Iris pigment epithelial cell (primary cell): ENCODE measurements around the gene MXI1.
A peak's percentile ranks its signal among the peaks of the same experiment; 100 is the strongest.

Experiments
- DNase-seq: peaks from one replicate; pipeline ENCODE4 v3.0.0-alpha.2; 2011; ENCODE audit warnings: low read depth

The MXI1 gene

GRCh38 chr10:110215286-110216170 lies 8.1 kb downstream of the MXI1 start:
- DNase-seq, result no peak

- DNase-seq, result no peak
Observed at GRCh38 chr10:110216240-110216639, 8.8 kb downstream of the MXI1 start.

GRCh38 chr10:110216942-110217661 lies 9.7 kb downstream of the MXI1 start:
- no peak for DNase-seq

GRCh38 chr10:110217662-110218008 lies 10.2 kb downstream of the MXI1 start:
- no peak for DNase-seq

GRCh38 chr10:110218632-110219031 lies 11.2 kb downstream of the MXI1 start:
- no peak for DNase-seq

- no peak for DNase-seq
Observed at GRCh38 chr10:110219884-110220283, 12.5 kb downstream of the MXI1 start.

GRCh38 chr10:110220398-110220797 lies 13.0 kb downstream of the MXI1 start:
- no peak for DNase-seq

GRCh38 chr10:110221044-110221720 lies 13.8 kb downstream of the MXI1 start:
- no peak for DNase-seq

- DNase-seq, result peak; percentile 95
Observed at GRCh38 chr10:110221721-110222261, 14.4 kb downstream of the MXI1 start.

- DNase-seq, result no peak
Observed at GRCh38 chr10:110222641-110223297, 15.4 kb downstream of the MXI1 start.

- DNase-seq, result no peak
Observed at GRCh38 chr10:110223298-110223925, 16.0 kb downstream of the MXI1 start.

- DNase-seq, result no peak
Observed at GRCh38 chr10:110224992-110225391, 17.6 kb downstream of the MXI1 start.

- no peak for DNase-seq
Observed at GRCh38 chr10:110225441-110225755, 18.0 kb downstream of the MXI1 start.

- peak; percentile 94 for DNase-seq
Observed at GRCh38 chr10:110225756-110226542, 18.5 kb downstream of the MXI1 start.

- DNase-seq, result peak; percentile 96
Observed at GRCh38 chr10:110226543-110226925, 19.1 kb downstream of the MXI1 start.

- DNase-seq, result peak; percentile 23
Observed at GRCh38 chr10:110226926-110227641, 19.7 kb downstream of the MXI1 start.

GRCh38 chr10:110228066-110228465 lies 20.7 kb downstream of the MXI1 start:
- DNase-seq, result no peak

GRCh38 chr10:110229155-110229554 lies 21.8 kb downstream of the MXI1 start:
- DNase-seq, result no peak

GRCh38 chr10:110233846-110234245 lies 26.4 kb downstream of the MXI1 start:
- no peak for DNase-seq

- DNase-seq, result no peak
Observed at GRCh38 chr10:110237894-110238480, 30.6 kb downstream of the MXI1 start.
